ENCODE results near the gene EFNA5.

EFNA5 gene

DNA sequence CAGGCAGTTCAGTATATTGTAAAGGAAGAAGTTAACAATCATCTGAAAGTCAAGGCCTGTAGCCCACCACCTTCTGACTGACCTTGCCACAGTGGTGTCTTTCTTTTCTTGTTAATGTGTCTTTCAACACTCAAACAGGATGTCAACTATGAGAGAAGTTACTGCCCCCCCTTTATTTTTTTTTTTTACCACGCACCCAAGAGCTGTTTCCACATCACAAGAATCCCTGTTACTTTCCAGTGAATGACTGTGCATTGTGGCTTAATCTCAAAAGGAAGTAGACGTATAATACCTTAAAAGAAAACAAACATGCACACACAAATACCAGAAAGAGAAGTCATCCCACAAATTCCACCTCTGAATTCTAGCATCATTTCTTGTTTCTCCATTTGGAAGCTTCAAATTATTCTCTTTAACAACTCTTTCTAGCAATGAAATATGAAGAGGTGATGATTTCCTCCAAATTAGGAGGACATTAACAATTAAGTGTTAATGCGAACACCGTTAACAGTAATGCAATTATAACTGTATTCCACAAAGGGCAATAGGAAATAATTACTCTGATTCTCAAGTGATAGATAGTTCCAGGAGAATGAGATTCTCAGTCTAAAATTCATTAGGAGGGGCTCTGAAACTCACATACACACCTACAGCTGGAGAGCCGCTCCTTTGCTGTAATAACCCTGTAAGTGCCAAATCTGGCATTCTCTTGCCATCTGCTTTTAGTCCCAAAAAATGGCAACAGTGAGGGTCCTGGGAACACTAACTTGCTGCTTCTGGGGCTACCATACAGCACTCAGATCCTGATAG lies 201.0 kb downstream of the EFNA5 start:
- Histone ChIP-seq H3K9me3 (ENCODE audit: control insufficient read depth, low read length) (no peaks in the 10 kb centered on the region), H3K4me1 (ENCODE audit: control insufficient read depth, insufficient read depth, low read length, poor library complexity, severe bottlenecking) (no peaks in the 10 kb centered on the region), H3K4me3 (ENCODE audit: insufficient read depth, low read depth, low read length, poor library complexity, severe bottlenecking) (no peak overlapping the region), H3K27ac (ENCODE audit: insufficient read depth, low read length, poor library complexity, severe bottlenecking) (no peak overlapping the region), H3K36me3 (ENCODE audit: control insufficient read depth, insufficient read depth, low read length) (no peaks in the 10 kb centered on the region), H3K27me3 (replicated peaks; ENCODE audit: control insufficient read depth, insufficient read depth, low read length, poor library complexity, severe bottlenecking) (no peaks in the 10 kb centered on the region)
- DNase-seq: no peak

DNA sequence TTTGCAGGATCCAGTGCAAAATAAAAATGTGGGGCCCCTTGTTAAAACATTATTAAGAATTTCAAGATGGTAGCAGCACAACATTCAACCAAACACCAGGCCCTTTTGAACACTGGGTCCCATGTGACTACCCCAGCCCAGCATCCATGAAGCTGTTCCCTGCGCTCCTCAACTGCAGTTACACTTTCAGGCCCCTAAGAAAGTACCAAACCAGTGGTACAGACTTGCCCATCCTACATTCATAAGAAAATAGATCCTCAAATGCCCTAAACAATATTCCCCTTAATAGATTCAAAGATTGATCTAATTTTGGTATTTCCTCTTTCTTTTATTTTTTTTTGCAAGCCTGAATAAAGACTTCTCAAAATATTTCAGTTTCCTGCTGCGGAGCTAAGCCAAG lies 201.7 kb downstream of the EFNA5 start:
- Histone ChIP-seq H3K4me3 (ENCODE audit: insufficient read depth, low read depth, low read length, poor library complexity, severe bottlenecking) (no peak overlapping the region), H3K27ac (ENCODE audit: insufficient read depth, low read length, poor library complexity, severe bottlenecking) (no peak overlapping the region), H3K36me3 (ENCODE audit: control insufficient read depth, insufficient read depth, low read length) (no peaks in the 10 kb centered on the region), H3K27me3 (replicated peaks; ENCODE audit: control insufficient read depth, insufficient read depth, low read length, poor library complexity, severe bottlenecking) (no peaks in the 10 kb centered on the region), H3K9me3 (ENCODE audit: control insufficient read depth, low read length) (no peaks in the 10 kb centered on the region), H3K4me1 (ENCODE audit: control insufficient read depth, insufficient read depth, low read length, poor library complexity, severe bottlenecking) (no peaks in the 10 kb centered on the region)
- DNase-seq: no peak

DNA sequence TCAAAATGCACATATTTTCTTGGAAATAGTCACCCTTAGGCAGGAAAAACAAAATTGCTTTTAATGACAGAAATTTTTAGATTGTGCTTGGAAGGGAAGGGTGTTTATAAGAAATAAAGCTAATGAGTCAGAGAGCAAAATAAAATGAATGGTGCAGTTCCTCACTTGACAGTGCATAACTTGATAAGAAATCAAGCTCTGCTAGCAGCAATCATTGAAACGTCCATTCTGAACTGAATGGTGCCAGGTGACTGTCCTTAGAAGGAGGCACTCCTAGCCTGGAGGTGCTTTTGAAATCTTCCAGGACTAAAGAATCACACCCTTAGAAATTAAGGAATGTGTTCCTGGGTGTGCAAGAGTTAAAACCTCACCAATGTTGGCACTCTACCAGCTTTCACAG lies 202.5 kb downstream of the EFNA5 start:
- no peak overlapping the region for H3K27ac ChIP-seq (ENCODE audit: insufficient read depth, low read length, poor library complexity, severe bottlenecking)
- H3K4me1 ChIP-seq (ENCODE audit: control insufficient read depth, insufficient read depth, low read length, poor library complexity, severe bottlenecking): no peaks in the 10 kb centered on the region
- no peaks in the 10 kb centered on the region for H3K27me3 ChIP-seq (replicated peaks; ENCODE audit: control insufficient read depth, insufficient read depth, low read length, poor library complexity, severe bottlenecking)
- H3K4me3 ChIP-seq (ENCODE audit: insufficient read depth, low read depth, low read length, poor library complexity, severe bottlenecking): no peak overlapping the region
- no peaks in the 10 kb centered on the region for H3K9me3 ChIP-seq (ENCODE audit: control insufficient read depth, low read length)
- no peaks in the 10 kb centered on the region for H3K36me3 ChIP-seq (ENCODE audit: control insufficient read depth, insufficient read depth, low read length)
- DNase-seq: no peak

DNA sequence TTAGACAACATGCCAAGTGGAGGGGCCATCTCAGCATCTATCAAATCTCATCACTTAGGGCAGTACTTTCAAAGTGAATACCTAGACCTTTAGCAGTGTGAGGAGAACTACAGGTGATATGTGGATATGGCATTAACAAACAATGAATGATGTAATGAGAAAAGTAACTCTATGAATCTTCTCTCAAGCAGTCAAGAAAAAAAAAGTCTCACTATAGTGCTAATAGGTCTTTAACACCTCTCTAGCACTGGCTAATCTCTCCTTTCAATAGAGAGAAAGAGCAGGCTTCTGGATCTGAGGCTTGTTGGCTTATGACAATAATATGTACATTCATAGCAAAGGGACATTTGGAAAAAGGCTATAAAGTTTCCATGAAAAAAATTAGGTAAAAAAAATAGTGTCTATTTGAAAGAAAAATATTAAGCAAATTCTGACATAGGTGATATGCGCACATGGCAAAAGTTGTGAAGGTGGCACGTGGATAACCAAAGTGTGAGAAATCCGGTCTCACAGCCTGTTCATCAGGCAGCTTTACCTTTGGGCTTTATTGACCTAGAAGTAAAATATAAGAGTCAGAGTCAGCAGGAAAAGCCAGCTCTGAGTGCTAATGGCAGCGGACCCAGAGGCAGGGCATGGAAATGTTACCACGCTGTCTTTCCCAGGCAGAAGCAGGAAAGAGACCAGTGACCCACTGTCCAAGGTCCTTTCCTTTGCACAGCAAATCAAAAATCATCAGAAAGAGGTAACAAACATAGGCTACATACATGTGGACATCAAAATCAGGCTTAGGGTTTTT lies 203.4 kb downstream of the EFNA5 start:
- H3K27me3 ChIP-seq (replicated peaks; ENCODE audit: control insufficient read depth, insufficient read depth, low read length, poor library complexity, severe bottlenecking): no peaks in the 10 kb centered on the region
- no peak overlapping the region for H3K4me3 ChIP-seq (ENCODE audit: insufficient read depth, low read depth, low read length, poor library complexity, severe bottlenecking)
- no peaks in the 10 kb centered on the region for H3K9me3 ChIP-seq (ENCODE audit: control insufficient read depth, low read length)
- no peak for DNase-seq
- no peaks in the 10 kb centered on the region for H3K4me1 ChIP-seq (ENCODE audit: control insufficient read depth, insufficient read depth, low read length, poor library complexity, severe bottlenecking)
- H3K27ac ChIP-seq (ENCODE audit: insufficient read depth, low read length, poor library complexity, severe bottlenecking): no peak overlapping the region
- no peaks in the 10 kb centered on the region for H3K36me3 ChIP-seq (ENCODE audit: control insufficient read depth, insufficient read depth, low read length)

DNA sequence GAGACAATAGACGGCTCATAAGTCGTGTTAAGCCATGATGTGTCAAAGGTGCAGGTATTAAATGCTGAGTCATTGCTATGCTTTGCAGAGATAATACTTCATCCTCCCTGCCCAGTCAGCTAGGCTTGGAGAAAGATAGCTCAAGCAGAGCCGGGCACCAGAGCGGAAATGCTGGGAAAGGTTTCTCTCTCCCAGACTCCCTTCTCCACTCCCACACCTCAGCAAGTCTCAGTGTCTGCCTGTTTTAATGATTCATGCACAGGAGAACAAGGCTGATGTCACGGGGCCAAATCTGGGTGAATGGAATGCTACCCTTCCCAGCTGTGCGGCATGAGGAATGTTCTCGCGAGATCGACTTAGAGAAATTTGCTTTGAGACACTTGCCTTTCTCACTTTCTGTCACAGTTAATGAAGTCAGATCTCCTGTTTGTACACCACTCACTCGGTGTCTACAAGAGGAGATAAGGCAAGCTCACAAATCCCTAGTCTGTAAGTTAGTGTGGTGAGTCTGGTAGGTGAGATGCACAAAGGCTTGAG lies 204.4 kb downstream of the EFNA5 start:
- H3K36me3 ChIP-seq (ENCODE audit: control insufficient read depth, insufficient read depth, low read length): no peaks in the 10 kb centered on the region
- H3K27ac ChIP-seq (ENCODE audit: insufficient read depth, low read length, poor library complexity, severe bottlenecking): no peak overlapping the region
- no peak for DNase-seq
- H3K4me3 ChIP-seq (ENCODE audit: insufficient read depth, low read depth, low read length, poor library complexity, severe bottlenecking): no peak overlapping the region
- H3K9me3 ChIP-seq (ENCODE audit: control insufficient read depth, low read length): no peaks in the 10 kb centered on the region
- H3K4me1 ChIP-seq (ENCODE audit: control insufficient read depth, insufficient read depth, low read length, poor library complexity, severe bottlenecking): no peaks in the 10 kb centered on the region
- no peaks in the 10 kb centered on the region for H3K27me3 ChIP-seq (replicated peaks; ENCODE audit: control insufficient read depth, insufficient read depth, low read length, poor library complexity, severe bottlenecking)

DNA sequence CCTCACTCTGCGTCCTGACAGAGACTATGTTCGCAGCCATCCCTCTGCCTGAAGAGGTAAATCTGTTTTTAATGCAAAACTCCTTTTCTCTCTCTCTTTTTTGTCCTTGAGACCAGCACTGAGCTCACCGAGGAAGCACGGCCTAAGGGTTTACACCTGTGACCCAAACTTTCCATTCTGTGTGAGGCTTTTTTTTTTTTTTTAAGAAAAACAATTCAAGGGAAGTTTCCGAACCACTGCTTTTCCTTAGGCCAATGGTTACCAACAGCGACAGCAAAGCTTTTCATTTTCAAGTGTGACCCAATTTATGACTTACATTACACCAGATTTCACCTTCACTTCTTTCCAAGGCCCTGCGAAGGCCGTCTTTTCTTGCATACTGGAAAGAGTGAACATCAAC lies 205.9 kb downstream of the EFNA5 start:
- Histone ChIP-seq H3K36me3 (ENCODE audit: control insufficient read depth, insufficient read depth, low read length) (no peaks in the 10 kb centered on the region), H3K27ac (ENCODE audit: insufficient read depth, low read length, poor library complexity, severe bottlenecking) (no peak overlapping the region), H3K27me3 (replicated peaks; ENCODE audit: control insufficient read depth, insufficient read depth, low read length, poor library complexity, severe bottlenecking) (no peaks in the 10 kb centered on the region), H3K4me1 (ENCODE audit: control insufficient read depth, insufficient read depth, low read length, poor library complexity, severe bottlenecking) (no peaks in the 10 kb centered on the region), H3K9me3 (ENCODE audit: control insufficient read depth, low read length) (no peaks in the 10 kb centered on the region), H3K4me3 (ENCODE audit: insufficient read depth, low read depth, low read length, poor library complexity, severe bottlenecking) (no peak overlapping the region)
- DNase-seq: no peak

DNA sequence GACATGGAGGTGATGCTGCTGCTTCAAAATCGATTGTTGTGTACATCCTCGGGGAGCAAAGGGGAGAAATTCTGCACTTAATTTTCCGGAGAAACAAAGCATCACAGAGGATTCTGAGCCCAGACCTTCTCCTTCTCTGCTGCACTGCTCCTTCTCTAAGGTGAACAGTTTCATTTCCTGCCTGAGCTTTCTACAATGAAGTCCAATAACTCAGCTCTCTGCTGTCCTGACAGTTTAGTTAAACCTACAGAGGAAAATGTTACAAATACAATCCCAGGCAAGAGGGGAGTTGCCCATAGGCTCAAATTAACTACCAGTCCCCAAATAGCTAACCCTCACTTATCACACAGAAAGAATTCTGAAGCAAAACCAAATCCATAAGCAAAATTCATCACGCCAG lies 206.3 kb downstream of the EFNA5 start:
- H3K4me3 ChIP-seq (ENCODE audit: insufficient read depth, low read depth, low read length, poor library complexity, severe bottlenecking): no peak overlapping the region
- no peaks in the 10 kb centered on the region for H3K9me3 ChIP-seq (ENCODE audit: control insufficient read depth, low read length)
- no peaks in the 10 kb centered on the region for H3K36me3 ChIP-seq (ENCODE audit: control insufficient read depth, insufficient read depth, low read length)
- DNase-seq: no peak
- H3K4me1 ChIP-seq (ENCODE audit: control insufficient read depth, insufficient read depth, low read length, poor library complexity, severe bottlenecking): no peaks in the 10 kb centered on the region
- H3K27me3 ChIP-seq (replicated peaks; ENCODE audit: control insufficient read depth, insufficient read depth, low read length, poor library complexity, severe bottlenecking): no peaks in the 10 kb centered on the region
- no peak overlapping the region for H3K27ac ChIP-seq (ENCODE audit: insufficient read depth, low read length, poor library complexity, severe bottlenecking)

DNA sequence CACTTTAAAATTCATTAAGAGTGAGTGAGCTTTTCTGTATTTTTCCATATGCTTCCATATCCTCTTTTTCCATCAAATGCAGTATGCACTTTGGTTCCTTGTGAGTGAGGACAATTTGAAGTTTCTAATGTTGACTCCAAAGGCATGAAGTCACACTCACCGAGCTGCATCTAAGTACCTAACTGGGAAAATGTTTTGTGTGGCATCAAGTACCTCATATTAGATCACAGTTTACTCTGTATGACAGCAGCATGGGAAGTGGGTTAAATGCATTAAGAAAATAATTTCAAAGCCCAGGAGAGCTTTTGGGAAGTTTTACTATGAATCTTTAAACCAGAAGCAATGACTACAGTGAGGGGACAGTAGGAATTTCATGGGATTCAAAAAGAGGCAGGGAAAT lies 207.0 kb downstream of the EFNA5 start:
- Histone ChIP-seq H3K27ac (ENCODE audit: insufficient read depth, low read length, poor library complexity, severe bottlenecking) (no peak overlapping the region), H3K36me3 (ENCODE audit: control insufficient read depth, insufficient read depth, low read length) (no peaks in the 10 kb centered on the region), H3K4me1 (ENCODE audit: control insufficient read depth, insufficient read depth, low read length, poor library complexity, severe bottlenecking) (no peaks in the 10 kb centered on the region), H3K27me3 (replicated peaks; ENCODE audit: control insufficient read depth, insufficient read depth, low read length, poor library complexity, severe bottlenecking) (no peaks in the 10 kb centered on the region), H3K4me3 (ENCODE audit: insufficient read depth, low read depth, low read length, poor library complexity, severe bottlenecking) (no peak overlapping the region), H3K9me3 (ENCODE audit: control insufficient read depth, low read length) (no peaks in the 10 kb centered on the region)
- no peak for DNase-seq

DNA sequence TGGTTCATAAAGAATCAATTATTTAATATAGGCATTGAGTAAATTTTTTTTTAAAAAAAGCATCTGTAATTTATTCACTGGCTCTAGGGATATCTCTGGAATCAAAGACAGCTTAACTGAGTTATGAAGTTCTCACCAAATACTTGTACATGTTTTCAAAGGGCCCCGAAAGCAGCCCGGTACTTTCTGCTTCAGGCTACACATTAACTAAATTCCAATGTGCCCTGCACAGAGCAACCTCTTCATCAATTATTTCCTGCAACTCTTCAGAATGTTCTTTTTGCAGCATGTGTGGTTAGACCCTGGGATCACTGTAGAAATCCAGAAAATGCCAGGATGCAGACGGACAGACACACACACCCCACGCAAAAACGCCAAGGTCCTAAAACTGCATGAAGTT lies 209.0 kb downstream of the EFNA5 start:
- no peaks in the 10 kb centered on the region for H3K9me3 ChIP-seq (ENCODE audit: control insufficient read depth, low read length)
- H3K27ac ChIP-seq (ENCODE audit: insufficient read depth, low read length, poor library complexity, severe bottlenecking): no peak overlapping the region
- DNase-seq: no peak
- H3K36me3 ChIP-seq (ENCODE audit: control insufficient read depth, insufficient read depth, low read length): no peaks in the 10 kb centered on the region
- no peaks in the 10 kb centered on the region for H3K27me3 ChIP-seq (replicated peaks; ENCODE audit: control insufficient read depth, insufficient read depth, low read length, poor library complexity, severe bottlenecking)
- no peaks in the 10 kb centered on the region for H3K4me1 ChIP-seq (ENCODE audit: control insufficient read depth, insufficient read depth, low read length, poor library complexity, severe bottlenecking)
- H3K4me3 ChIP-seq (ENCODE audit: insufficient read depth, low read depth, low read length, poor library complexity, severe bottlenecking): no peak overlapping the region

DNA sequence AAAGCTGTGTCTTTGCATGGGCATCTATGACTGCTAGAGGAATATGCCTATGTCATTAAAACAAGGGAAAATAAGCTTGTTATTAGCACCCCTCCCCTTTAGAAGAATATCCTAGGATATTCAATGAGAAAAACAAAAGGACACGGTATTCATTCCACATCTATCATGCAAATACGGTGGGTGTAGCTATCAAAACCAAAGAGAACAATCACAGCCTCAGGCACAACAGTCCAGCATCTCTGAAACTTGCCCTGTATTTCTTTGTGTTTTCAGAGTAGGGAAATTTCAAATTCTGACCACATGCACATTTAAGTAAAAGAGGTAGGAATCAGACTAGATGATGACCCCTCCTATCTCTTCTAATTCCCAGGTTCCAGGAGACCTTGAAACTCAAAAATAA lies 209.9 kb downstream of the EFNA5 start:
- Histone ChIP-seq H3K9me3 (ENCODE audit: control insufficient read depth, low read length) (no peaks in the 10 kb centered on the region), H3K4me3 (ENCODE audit: insufficient read depth, low read depth, low read length, poor library complexity, severe bottlenecking) (no peak overlapping the region), H3K27ac (ENCODE audit: insufficient read depth, low read length, poor library complexity, severe bottlenecking) (no peak overlapping the region), H3K36me3 (ENCODE audit: control insufficient read depth, insufficient read depth, low read length) (no peaks in the 10 kb centered on the region), H3K4me1 (ENCODE audit: control insufficient read depth, insufficient read depth, low read length, poor library complexity, severe bottlenecking) (no peaks in the 10 kb centered on the region), H3K27me3 (replicated peaks; ENCODE audit: control insufficient read depth, insufficient read depth, low read length, poor library complexity, severe bottlenecking) (no peaks in the 10 kb centered on the region)
- DNase-seq: no peak

All from effector memory CD4-positive, alpha-beta T cell (primary cell).